NCI-H748 (cell line): ENCODE results near the gene UCHL5.

Source experiments
- DNase-seq: peaks from one replicate; lab custom pipeline; 2025; ENCODE audit not compliant: unreplicated experiment; lab: John Stamatoyannopoulos, UW

The UCHL5 gene

GRCh38 chr1:192967901-192968300 is 91.3 kb downstream of the UCHL5 start:
- no peak for DNase-seq

GRCh38 chr1:192967211-192967877 is 91.8 kb downstream of the UCHL5 start:
- no peak for DNase-seq

- DNase-seq = no peak
Measured at GRCh38 chr1:192966073-192966472, 93.1 kb downstream of the UCHL5 start.

GRCh38 chr1:192962901-192963300 is 96.3 kb downstream of the UCHL5 start:
- no peak for DNase-seq
